BJ (cell line): ENCODE results near the gene MLLT6. TPM values are rescaled to one million over a fixed set of nuclear protein-coding genes. Genes with fewer than 3 reads are reported as not detected.

Experiments
- CTCF ChIA-PET: fragments of 350-600 bp; formaldehyde crosslinking; extraction: SDS; loops from one replicate; lab custom pipeline; 2021; ENCODE audit warnings: antibody characterized with exemption, inconsistent platforms; lab: Yijun Ruan, JAX
- POLR2A ChIA-PET: fragments of 300-600 bp; sonication (Branson Sonifier 250); formaldehyde crosslinking; extraction: SDS; loops from one replicate; lab custom pipeline; 2021; ENCODE audit warnings: antibody characterized with exemption; lab: Charles Lee
- DNase-seq: peaks from one replicate; pipeline ENCODE4 v3.0.0-alpha.2; 2011; ENCODE audit warnings: low read depth
- H3K27me3 ChIP-seq: 2 replicates; pipeline ENCODE4 v1.6.0; 2011; ENCODE audit warnings: low read length; ENCODE audit not compliant: control insufficient read depth, insufficient read depth
- H3K36me3 ChIP-seq: 2 replicates; pipeline ENCODE4 v1.5.1; 2011; ENCODE audit warnings: low read length; ENCODE audit not compliant: control insufficient read depth, insufficient read depth
- H3K4me3 ChIP-seq: 2 replicates; pipeline ENCODE4 v1.5.1; 2011; ENCODE audit warnings: low read depth, mild to moderate bottlenecking, control low read depth, low read length
- polyA plus RNA-seq: library from polyadenylated mRNA; depleted of rRNA; stranded (reverse); fragments of >200 nt; gene quantifications from 2 replicates; pipeline ENCODE4 v1.2.3, GENCODE V29; 2011
- TF ChIP-seq, protein P1 (sequence below): IDR thresholded peaks from 2 replicates; pipeline ENCODE4 v1.5.1; 2011; ENCODE audit warnings: low read depth, mild to moderate bottlenecking, control low read depth, inconsistent platforms, low read length, moderate library complexity; ENCODE audit not compliant: insufficient read depth

The MLLT6 gene
- polyA plus RNA-seq, 1 experiment, result 32.1 TPM

DNA sequence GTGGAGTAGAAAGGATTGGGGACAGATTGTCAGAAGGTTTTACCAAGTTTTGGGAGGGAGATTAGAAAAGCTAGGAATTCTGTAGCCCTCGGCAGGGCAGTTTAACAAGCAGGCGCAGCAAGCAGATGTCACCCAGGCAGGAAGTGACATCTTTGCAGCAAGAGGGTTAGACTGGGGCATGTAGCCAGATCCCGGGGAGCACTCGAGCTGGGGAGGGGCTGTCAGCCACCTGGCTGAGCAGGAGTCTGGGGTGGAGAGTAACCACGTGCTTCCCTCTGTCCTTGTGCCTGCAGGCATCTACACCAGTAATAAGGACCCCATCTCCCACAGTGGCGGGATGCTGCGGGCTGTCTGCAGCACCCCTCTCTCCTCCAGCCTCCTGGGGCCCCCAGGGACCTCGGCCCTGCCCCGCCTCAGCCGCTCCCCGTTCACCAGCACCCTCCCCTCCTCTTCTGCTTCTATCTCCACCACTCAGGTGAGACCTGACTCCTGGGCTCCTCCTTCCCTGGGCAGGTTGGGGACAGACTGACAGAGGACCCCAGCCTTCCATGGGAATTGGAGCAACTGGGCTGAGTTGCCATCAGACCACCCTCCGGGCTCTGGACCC, 12.2 kb downstream of the MLLT6 start:
- ChIA-PET CTCF (interaction anchor here (5.3 kb wide), 1 partner anchor 11 kb away, joined by 22 read pairs; no protein-coding TSS in a partner anchor), POLR2A (no interaction called here)
- Histone ChIP-seq H3K36me3 (peaks cover 41% of the 10 kb centered on the region), H3K4me3 (no peak overlapping the region), H3K27me3 (no peaks in the 10 kb centered on the region)
- no peak for DNase-seq
- TF ChIP-seq, protein P1, sequence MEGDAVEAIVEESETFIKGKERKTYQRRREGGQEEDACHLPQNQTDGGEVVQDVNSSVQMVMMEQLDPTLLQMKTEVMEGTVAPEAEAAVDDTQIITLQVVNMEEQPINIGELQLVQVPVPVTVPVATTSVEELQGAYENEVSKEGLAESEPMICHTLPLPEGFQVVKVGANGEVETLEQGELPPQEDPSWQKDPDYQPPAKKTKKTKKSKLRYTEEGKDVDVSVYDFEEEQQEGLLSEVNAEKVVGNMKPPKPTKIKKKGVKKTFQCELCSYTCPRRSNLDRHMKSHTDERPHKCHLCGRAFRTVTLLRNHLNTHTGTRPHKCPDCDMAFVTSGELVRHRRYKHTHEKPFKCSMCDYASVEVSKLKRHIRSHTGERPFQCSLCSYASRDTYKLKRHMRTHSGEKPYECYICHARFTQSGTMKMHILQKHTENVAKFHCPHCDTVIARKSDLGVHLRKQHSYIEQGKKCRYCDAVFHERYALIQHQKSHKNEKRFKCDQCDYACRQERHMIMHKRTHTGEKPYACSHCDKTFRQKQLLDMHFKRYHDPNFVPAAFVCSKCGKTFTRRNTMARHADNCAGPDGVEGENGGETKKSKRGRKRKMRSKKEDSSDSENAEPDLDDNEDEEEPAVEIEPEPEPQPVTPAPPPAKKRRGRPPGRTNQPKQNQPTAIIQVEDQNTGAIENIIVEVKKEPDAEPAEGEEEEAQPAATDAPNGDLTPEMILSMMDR, result no peak

DNA sequence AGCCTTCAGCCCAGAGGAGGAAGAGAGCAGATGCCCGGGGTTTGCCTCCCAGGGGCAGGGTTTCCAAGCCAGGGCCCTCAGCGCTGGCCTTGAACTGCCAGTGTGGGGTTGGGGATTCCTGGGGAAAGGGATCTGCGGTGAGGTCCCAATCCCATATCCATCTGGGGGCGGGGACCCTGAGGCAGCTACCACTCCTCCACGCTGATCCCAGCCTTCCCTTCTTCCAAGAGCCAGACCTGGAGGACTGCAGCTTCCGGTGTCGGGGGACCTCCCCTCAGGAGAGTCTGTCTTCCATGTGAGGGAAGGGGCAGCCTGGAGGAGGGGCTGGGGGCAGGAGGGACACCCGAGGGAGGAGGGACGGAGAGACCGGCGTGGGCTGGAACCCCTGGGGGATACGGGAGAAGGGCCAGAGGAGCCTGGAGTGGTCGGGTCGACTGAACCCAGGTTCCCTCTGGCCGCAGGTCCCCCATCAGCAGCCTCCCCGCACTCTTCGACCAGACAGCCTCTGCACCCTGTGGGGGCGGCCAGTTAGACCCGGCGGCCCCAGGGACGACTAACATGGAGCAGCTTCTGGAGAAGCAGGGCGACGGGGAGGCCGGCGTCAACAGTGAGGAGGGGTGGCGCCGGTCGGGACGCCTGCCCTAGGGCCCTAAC, 14.3 kb downstream of the MLLT6 start:
- Histone ChIP-seq H3K27me3 (no peaks in the 10 kb centered on the region), H3K36me3 (peaks cover 38% of the 10 kb centered on the region), H3K4me3 (no peak overlapping the region)
- ChIA-PET POLR2A (no interaction called here), CTCF (interaction anchor here (1.1 to 5.3 kb wide), 4 partner anchors 9 to 43 kb away, joined by 3 to 22 read pairs (median 6); partner anchors contain the start of gene CISD3)
- TF ChIP-seq, protein P1, result no peak
- DNase-seq, result no peak

DNA sequence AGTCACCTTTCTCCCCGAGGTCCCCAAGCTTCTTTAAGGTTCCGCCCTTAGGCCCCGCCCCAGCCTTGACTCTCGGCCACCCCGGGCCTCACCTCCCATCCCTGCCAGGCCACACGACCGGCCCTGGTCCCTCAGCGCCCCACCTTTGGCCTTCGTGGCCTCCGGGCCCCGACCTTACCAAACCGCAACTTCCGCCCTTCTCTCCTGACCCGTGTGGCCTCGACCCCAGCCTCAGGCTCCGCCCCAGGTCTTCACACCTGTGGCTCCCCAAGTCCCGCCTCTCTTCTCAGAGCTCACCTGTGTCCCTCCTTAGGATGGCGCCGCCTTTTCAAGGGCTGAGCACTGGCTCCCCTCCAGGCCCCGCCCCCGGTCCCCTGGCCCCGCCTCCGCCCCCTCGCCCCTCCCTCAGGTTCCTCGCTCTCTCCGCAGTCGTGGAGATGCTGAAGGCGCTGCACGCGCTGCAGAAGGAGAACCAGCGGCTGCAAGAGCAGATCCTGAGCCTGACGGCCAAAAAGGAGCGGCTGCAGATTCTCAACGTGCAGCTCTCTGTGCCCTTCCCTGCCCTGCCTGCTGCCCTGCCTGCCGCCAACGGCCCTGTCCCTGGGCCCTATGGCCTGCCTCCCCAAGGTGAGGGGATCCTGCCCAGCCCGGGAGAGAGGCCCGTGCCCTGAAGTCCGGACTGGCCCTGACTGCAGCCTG, 15.0 kb downstream of the MLLT6 start:
- H3K4me3 ChIP-seq, result no peak overlapping the region
- no peaks in the 10 kb centered on the region for H3K27me3 ChIP-seq
- CTCF ChIA-PET, result interaction anchor here (5.3 kb wide), 1 partner anchor 8 kb away, joined by 22 read pairs; no protein-coding TSS in a partner anchor
- POLR2A ChIA-PET, result no interaction called here
- H3K36me3 ChIP-seq, result peaks cover 40% of the 10 kb centered on the region
- DNase-seq, result no peak
- TF ChIP-seq, protein P1, result no peak

DNA sequence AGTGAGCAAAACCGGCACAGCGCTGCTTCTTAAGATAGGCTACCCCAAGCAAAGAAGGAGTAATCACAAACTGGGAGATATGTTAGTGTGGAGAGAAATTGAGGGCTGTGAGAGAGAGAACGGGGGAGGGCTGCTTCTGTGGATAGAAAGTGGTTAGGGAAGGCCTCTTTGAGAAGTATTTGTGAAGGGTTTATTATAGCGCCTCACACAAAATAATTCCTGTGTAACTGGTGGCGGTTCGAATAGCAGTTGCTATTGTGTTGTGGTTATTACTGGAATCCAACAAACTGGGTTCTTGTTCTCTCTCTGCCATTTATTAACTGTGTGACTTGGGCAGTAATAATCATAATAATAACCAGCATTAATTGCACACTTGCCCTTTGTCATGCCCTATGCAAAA, 15.9 kb downstream of the MLLT6 start:
- H3K36me3 ChIP-seq, result peaks cover 35% of the 10 kb centered on the region
- DNase-seq, result no peak
- no peak overlapping the region for H3K4me3 ChIP-seq
- TF ChIP-seq, protein P1, result no peak
- no peaks in the 10 kb centered on the region for H3K27me3 ChIP-seq
- CTCF ChIA-PET, result no interaction called here
- POLR2A ChIA-PET, result no interaction called here

DNA sequence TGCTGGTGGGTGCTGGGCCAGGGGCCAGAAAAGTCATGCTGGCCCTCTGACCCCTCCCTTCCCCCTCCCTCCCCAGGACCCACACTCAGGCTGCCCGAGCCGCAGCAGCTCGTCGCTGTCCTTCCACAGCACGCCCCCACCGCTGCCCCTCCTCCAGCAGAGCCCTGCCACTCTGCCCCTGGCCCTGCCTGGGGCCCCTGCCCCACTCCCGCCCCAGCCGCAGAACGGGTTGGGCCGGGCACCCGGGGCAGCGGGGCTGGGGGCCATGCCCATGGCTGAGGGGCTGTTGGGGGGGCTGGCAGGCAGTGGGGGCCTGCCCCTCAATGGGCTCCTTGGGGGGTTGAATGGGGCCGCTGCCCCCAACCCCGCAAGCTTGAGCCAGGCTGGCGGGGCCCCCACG, 16.7 kb downstream of the MLLT6 start:
- H3K27me3 ChIP-seq, result no peaks in the 10 kb centered on the region
- ChIA-PET POLR2A (no interaction called here), CTCF (interaction anchor here (0.7 to 1.9 kb wide), 2 partner anchors 13 to 35 kb away, joined by 3 to 8 read pairs; no protein-coding TSS in a partner anchor)
- TF ChIP-seq, protein P1, result no peak
- DNase-seq, result no peak
- H3K4me3 ChIP-seq, result no peak overlapping the region
- H3K36me3 ChIP-seq, result peaks cover 28% of the 10 kb centered on the region
